GM23338 (cell line): Measurements from ENCODE around the gene TYW3.
"Not testable (repeated sequence)": the region's sequence is repeated elsewhere in the genome, so short reads cannot be mapped to it uniquely, and the experiment has no call there.

Experiments used
- EZH2 ChIP-seq: fragments of 200-600 bp; sonication (generic); IDR thresholded peaks from one replicate; pipeline ENCODE4 v1.8.0; 2017; ENCODE audit warnings: antibody characterized with exemption, mild to moderate bottlenecking, low read depth; ENCODE audit not compliant: unreplicated experiment
- EZH2phosphoT487 ChIP-seq: fragments of 200-600 bp; sonication (generic); IDR thresholded peaks from one replicate; pipeline ENCODE4 v1.8.1; 2018; ENCODE audit warnings: antibody characterized with exemption; ENCODE audit not compliant: unreplicated experiment
- JUNB ChIP-seq: IDR thresholded peaks from one replicate; pipeline ENCODE4 v1.6.1; 2016; ENCODE audit warnings: antibody characterized with exemption; ENCODE audit not compliant: unreplicated experiment
- POLR2AphosphoS5 ChIP-seq: IDR thresholded peaks from 2 replicates; pipeline ENCODE4 v1.6.1; 2016; ENCODE audit warnings: antibody characterized with exemption, low read depth
- TF ChIP-seq, protein P1 (sequence below), 2 experiments: fragments of 200-600 bp in 1 of 2; sonication (generic) in 1 of 2; conservative IDR thresholded peaks; 2 replicates each; pipeline versions ENCODE4 v1.5.1 to v1.6.1; 2016 to 2017; ENCODE audit warnings: antibody characterized with exemption in 2 of 2, low read depth in 2 of 2, mild to moderate bottlenecking in 2 of 2, moderate library complexity in 1 of 2

DNA sequence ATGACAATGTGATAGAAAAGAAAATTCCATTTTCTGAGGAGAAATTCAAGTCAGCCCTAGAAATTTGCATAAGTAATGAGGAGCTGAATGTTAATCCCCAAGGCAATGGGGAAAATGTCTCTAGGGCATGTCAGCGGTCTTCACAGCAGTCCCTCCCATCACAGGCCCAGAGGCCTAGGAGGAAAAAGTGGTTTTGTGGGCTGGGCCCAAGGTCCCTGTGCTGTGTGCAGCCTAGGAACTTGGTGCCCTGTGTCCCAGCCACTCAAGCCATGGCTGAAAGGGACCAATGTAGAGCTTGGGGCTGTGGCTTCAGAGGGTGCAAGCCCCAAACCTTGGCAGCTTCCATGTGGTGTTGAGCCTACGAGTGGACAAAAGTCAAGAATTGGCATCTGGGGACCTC is 23.7 kb downstream of the TYW3 start:
- TF ChIP-seq, protein P1, sequence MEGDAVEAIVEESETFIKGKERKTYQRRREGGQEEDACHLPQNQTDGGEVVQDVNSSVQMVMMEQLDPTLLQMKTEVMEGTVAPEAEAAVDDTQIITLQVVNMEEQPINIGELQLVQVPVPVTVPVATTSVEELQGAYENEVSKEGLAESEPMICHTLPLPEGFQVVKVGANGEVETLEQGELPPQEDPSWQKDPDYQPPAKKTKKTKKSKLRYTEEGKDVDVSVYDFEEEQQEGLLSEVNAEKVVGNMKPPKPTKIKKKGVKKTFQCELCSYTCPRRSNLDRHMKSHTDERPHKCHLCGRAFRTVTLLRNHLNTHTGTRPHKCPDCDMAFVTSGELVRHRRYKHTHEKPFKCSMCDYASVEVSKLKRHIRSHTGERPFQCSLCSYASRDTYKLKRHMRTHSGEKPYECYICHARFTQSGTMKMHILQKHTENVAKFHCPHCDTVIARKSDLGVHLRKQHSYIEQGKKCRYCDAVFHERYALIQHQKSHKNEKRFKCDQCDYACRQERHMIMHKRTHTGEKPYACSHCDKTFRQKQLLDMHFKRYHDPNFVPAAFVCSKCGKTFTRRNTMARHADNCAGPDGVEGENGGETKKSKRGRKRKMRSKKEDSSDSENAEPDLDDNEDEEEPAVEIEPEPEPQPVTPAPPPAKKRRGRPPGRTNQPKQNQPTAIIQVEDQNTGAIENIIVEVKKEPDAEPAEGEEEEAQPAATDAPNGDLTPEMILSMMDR (conservative IDR thresholded peaks at IDR 0.05; ENCODE audit: low read depth in 2 of 2), result not testable (repeated sequence)
- TF ChIP-seq EZH2phosphoT487, EZH2, JUNB, POLR2AphosphoS5: not testable (repeated sequence)
